H9 (cell line): ENCODE results near the gene SPEN. TPM values are rescaled to one million over a fixed set of nuclear protein-coding genes. Genes with fewer than 3 reads are reported as not detected.

ENCODE experiments used
- DNase-seq: peaks from one replicate; pipeline ENCODE4 v3.0.0-alpha.2; 2017
- H2AFZ ChIP-seq: one replicate; pipeline ENCODE4 v1.6.1; 2013; ENCODE audit warnings: mild to moderate bottlenecking, low read length, control low read depth, moderate library complexity
- H2AK5ac ChIP-seq: 2 replicates; pipeline ENCODE4 v1.6.1; 2013; ENCODE audit warnings: low read length, control low read depth, mixed read lengths; ENCODE audit not compliant: insufficient read length
- H2BK120ac ChIP-seq: one replicate; pipeline ENCODE4 v1.6.1; 2013; ENCODE audit warnings: low read depth, mild to moderate bottlenecking, low read length, control low read depth, inconsistent platforms; ENCODE audit not compliant: poor library complexity, severe bottlenecking
- H2BK12ac ChIP-seq: 2 replicates; pipeline ENCODE4 v1.6.1; 2013; ENCODE audit warnings: low read length, control low read depth, mixed read lengths, low read depth; ENCODE audit not compliant: insufficient read length
- H2BK15ac ChIP-seq: 2 replicates; pipeline ENCODE4 v1.6.1; 2013; ENCODE audit warnings: low read depth, low read length, control low read depth
- H2BK20ac ChIP-seq: one replicate; pipeline ENCODE4 v1.6.1; 2013; ENCODE audit warnings: low read depth, mild to moderate bottlenecking, low read length, control low read depth, inconsistent platforms; ENCODE audit not compliant: poor library complexity, severe bottlenecking
- H2BK5ac ChIP-seq: 2 replicates; pipeline ENCODE4 v1.6.1; 2013; ENCODE audit warnings: low read length, control low read depth, mixed read lengths; ENCODE audit not compliant: insufficient read length
- H3K14ac ChIP-seq: 2 replicates; pipeline ENCODE4 v1.6.1; 2013; ENCODE audit warnings: low read length, control low read depth; ENCODE audit not compliant: insufficient read depth
- H3K18ac ChIP-seq: 2 replicates; pipeline ENCODE4 v1.6.1; 2013; ENCODE audit warnings: low read depth, mild to moderate bottlenecking, mixed read lengths, low read length, control low read depth; ENCODE audit not compliant: insufficient read length
- H3K23ac ChIP-seq: 2 replicates; pipeline ENCODE4 v1.6.1; 2013; ENCODE audit warnings: low read length, control low read depth, mixed read lengths, low read depth; ENCODE audit not compliant: insufficient read length
- H3K23me2 ChIP-seq: 2 replicates; pipeline ENCODE4 v1.6.1; 2013; ENCODE audit warnings: low read depth, mild to moderate bottlenecking, mixed read lengths, low read length, control low read depth; ENCODE audit not compliant: insufficient read length, poor library complexity, severe bottlenecking
- H3K27ac ChIP-seq: 2 replicates; pipeline ENCODE4 v1.5.1; 2013; ENCODE audit warnings: low read length, control low read depth, mixed read lengths, low read depth; ENCODE audit not compliant: insufficient read length
- H3K27me3 ChIP-seq: 2 replicates; pipeline ENCODE4 v1.6.1; 2013; ENCODE audit warnings: low read length, control low read depth, inconsistent platforms; ENCODE audit not compliant: insufficient read depth
- H3K4ac ChIP-seq: 2 replicates; pipeline ENCODE4 v1.6.1; 2013; ENCODE audit warnings: low read depth, mild to moderate bottlenecking, control low read depth, inconsistent platforms, low read length, moderate library complexity
- H3K4me1 ChIP-seq: 2 replicates; pipeline ENCODE4 v1.6.1; 2013; ENCODE audit warnings: low read length, control low read depth, inconsistent platforms; ENCODE audit not compliant: insufficient read depth
- H3K4me2 ChIP-seq: 2 replicates; pipeline ENCODE4 v1.6.1; 2013; ENCODE audit warnings: low read length, control low read depth, mixed read lengths; ENCODE audit not compliant: insufficient read length, insufficient read depth
- H3K56ac ChIP-seq: 2 replicates; pipeline ENCODE4 v1.6.1; 2013; ENCODE audit warnings: low read depth, mild to moderate bottlenecking, mixed read lengths, low read length, control low read depth; ENCODE audit not compliant: insufficient read length
- H3K79me1 ChIP-seq: 2 replicates; pipeline ENCODE4 v1.6.1; 2013; ENCODE audit warnings: low read depth, mild to moderate bottlenecking, moderate library complexity, low read length, control low read depth, inconsistent platforms; ENCODE audit not compliant: insufficient read depth, poor library complexity, severe bottlenecking
- H3K79me2 ChIP-seq: 2 replicates; pipeline ENCODE4 v1.6.1; 2013; ENCODE audit warnings: low read length, control low read depth, inconsistent platforms; ENCODE audit not compliant: insufficient read depth
- H3K9ac ChIP-seq: 2 replicates; pipeline ENCODE4 v1.6.1; 2013; ENCODE audit warnings: low read length, control low read depth, mixed read lengths; ENCODE audit not compliant: insufficient read length; ENCODE audit errors: extremely low read depth
- H3K9me3 ChIP-seq: one replicate; pipeline ENCODE4 v1.6.1; 2013; ENCODE audit warnings: low read depth, low read length, inconsistent platforms; ENCODE audit not compliant: control insufficient read depth
- H3T11ph ChIP-seq: one replicate; pipeline ENCODE4 v1.6.1; 2013; ENCODE audit warnings: mild to moderate bottlenecking, low read length, control low read depth, inconsistent platforms
- H4K20me1 ChIP-seq: one replicate; pipeline ENCODE4 v1.6.1; 2013; ENCODE audit not compliant: control insufficient read depth, insufficient read length, insufficient read depth
- H4K5ac ChIP-seq: 2 replicates; pipeline ENCODE4 v1.6.1; 2013; ENCODE audit warnings: low read depth, mild to moderate bottlenecking, mixed read lengths, low read length, control low read depth; ENCODE audit not compliant: insufficient read length
- H4K8ac ChIP-seq: replicated peaks from 2 replicates; pipeline ENCODE4 v1.6.1; 2013; ENCODE audit warnings: low read length, control low read depth, mixed read lengths, low read depth; ENCODE audit not compliant: insufficient read length
- H4K91ac ChIP-seq: 2 replicates; pipeline ENCODE4 v1.6.1; 2013; ENCODE audit warnings: low read depth, mild to moderate bottlenecking, moderate library complexity, mixed read lengths, low read length, control low read depth; ENCODE audit not compliant: insufficient read length
- H3K27ac Mint-ChIP-seq, 3 experiments: 2 replicates in 2 of 3; 3 replicates in 1 of 3; pipeline ENCODE4 v1.8.0; 2020 to 2021; ENCODE audit warnings: mixed read lengths in 3 of 3, mild to moderate bottlenecking in 1 of 3, moderate library complexity in 1 of 3
- H3K27me3 Mint-ChIP-seq: 2 replicates; pipeline ENCODE4 v1.8.0; 2021; ENCODE audit warnings: low read depth, mild to moderate bottlenecking, moderate library complexity, mixed read lengths
- H3K36me3 Mint-ChIP-seq, 3 experiments: 2 replicates in 2 of 3; 3 replicates in 1 of 3; pipeline ENCODE4 v1.8.0; 2020 to 2021; ENCODE audit warnings: low read depth in 3 of 3, mixed read lengths in 3 of 3; ENCODE audit not compliant: insufficient read depth in 1 of 3
- H3K4me1 Mint-ChIP-seq, 2 experiments: 2 replicates each; pipeline ENCODE4 v1.8.0; 2020; ENCODE audit warnings: mixed read lengths in 2 of 2
- H3K4me3 Mint-ChIP-seq, 2 experiments: 2 replicates in 1 of 2; 3 replicates in 1 of 2; pipeline ENCODE4 v1.8.0; 2020 to 2021; ENCODE audit warnings: mild to moderate bottlenecking in 2 of 2, mixed read lengths in 2 of 2, moderate library complexity in 1 of 2
- H3K9me3 Mint-ChIP-seq, 2 experiments: 2 replicates in 1 of 2; 3 replicates in 1 of 2; pipeline ENCODE4 v1.8.0; 2020; ENCODE audit warnings: mild to moderate bottlenecking in 2 of 2, mixed read lengths in 2 of 2, moderate library complexity in 1 of 2
- CTCF ChIP-seq: fragments of 200-600 bp; sonication (generic); conservative IDR thresholded peaks from 3 replicates; pipeline ENCODE4 v1.8.0; 2021; ENCODE audit warnings: antibody characterized with exemption, mild to moderate bottlenecking
- WGBS: extraction: QIAGEN DNeasy Blood & Tissue Kit; methylation state at CpG from one replicate; pipeline ENCODE4 v1.1.7; 2013; ENCODE audit warnings: missing lambda C conversion rate, low lambda C conversion rate, mixed read lengths; ENCODE audit not compliant: insufficient read length; ENCODE audit errors: extremely low coverage; 5-methylcytosine and 5-hydroxymethylcytosine counted together
- total RNA-seq: library from RNA; stranded (reverse); gene quantifications from 2 replicates; pipeline ENCODE4 v1.2.1, GENCODE V29; 2021

SPEN gene
- total RNA-seq, 1 experiment from 2014 or later: 59.6 TPM

- Histone ChIP-seq H2BK12ac (no peak overlapping the region), H3T11ph (no peak overlapping the region), H4K8ac (no peak overlapping the region), H2BK15ac (no peak overlapping the region), H3K27ac (no peak overlapping the region), H3K23me2 (peaks cover 10% of the 10 kb centered on the region), H3K56ac (no peak overlapping the region), H4K91ac (no peak overlapping the region), H2BK120ac (no peak overlapping the region), H4K20me1 (no peaks in the 10 kb centered on the region), H2AK5ac (no peak overlapping the region), H3K4ac (no peak overlapping the region), H2BK5ac (no peak overlapping the region), H3K27me3 (no peaks in the 10 kb centered on the region), H3K14ac (no peak overlapping the region), H3K18ac (no peak overlapping the region), H3K4me2 (no peak overlapping the region), H4K5ac (no peak overlapping the region), H3K79me2 (no peaks in the 10 kb centered on the region), H3K9ac (no peak overlapping the region), H3K23ac (no peak overlapping the region), H3K79me1 (no peaks in the 10 kb centered on the region), H3K9me3 (no peaks in the 10 kb centered on the region), H3K4me1 (peaks cover 3% of the 10 kb centered on the region; the same call in 1 of the 2 replicates), H2BK20ac (no peak overlapping the region), H2AFZ (no peak overlapping the region)
- WGBS: no CpG with 5 or more reads among the region's 1 CpG
- Mint-ChIP-seq H3K27me3 (no peaks in the 10 kb centered on the region), H3K9me3 (no peaks in the 10 kb centered on the region; a peak in 1 of 5 replicates), H3K4me3 (0 out of 5 replicates have a peak overlapping the region, but pooled peaks of 1 of the 2 experiments have one; percentile 53), H3K4me1 (peaks cover 35 to 37% of the 10 kb centered on the region in 2 experiments), H3K36me3 (peaks cover 7 to 11% (median 7%) of the 10 kb centered on the region in 3 experiments; a peak in 6 of 7 replicates), H3K27ac (peak overlapping the region in 2 of 3 experiments; percentile 5 to 82; a peak in 3 of 7 replicates)
- TF ChIP-seq CTCF: peak; percentile 48
- no peak for DNase-seq
Observed at GRCh38 chr1:15830258-15830657, 17.2 kb upstream of the SPEN start.
